Ovary (tissue), 9 donors: ENCODE data around the gene TESMIN. TPM values are rescaled to one million over a fixed set of nuclear protein-coding genes. Genes with fewer than 3 reads are reported as not detected.

Source experiments
- DNase-seq, 5 donors: peaks; one replicate each; pipeline ENCODE4 v3.0.0-alpha.2; 2019 to 2020
- H3K27ac ChIP-seq, 2 donors: fragments of 200-600 bp; one replicate each; pipeline versions ENCODE4 v1.5.1 to v1.8.0; 2019 to 2022
- H3K27me3 ChIP-seq: fragments of 200-600 bp; one replicate; pipeline ENCODE4 v1.8.0; 2022
- H3K36me3 ChIP-seq: fragments of 200-600 bp; sonication (generic); one replicate; pipeline ENCODE4 v1.5.1; 2019
- H3K4me1 ChIP-seq: one replicate; pipeline ENCODE4 v1.8.1; 2013; ENCODE audit warnings: mild to moderate bottlenecking, moderate library complexity; ENCODE audit not compliant: insufficient read depth
- H3K4me3 ChIP-seq: fragments of 200-600 bp; sonication (generic); one replicate; pipeline ENCODE4 v1.5.1; 2017
- H3K9me3 ChIP-seq, 2 donors: fragments of 200-600 bp in 1 of 2; sonication (generic) in 1 of 2; one replicate each; pipeline versions ENCODE4 v1.5.1 to v1.8.1; 2013 to 2019; ENCODE audit warnings: mild to moderate bottlenecking in 1 of 2, moderate library complexity in 1 of 2
- EP300 ChIP-seq: sonication (generic); formaldehyde crosslinking; IDR thresholded peaks from one replicate; pipeline ENCODE4 v1.6.1; 2017; ENCODE audit warnings: antibody characterized with exemption
- POLR2A ChIP-seq: fragments of 450-650 bp; IDR thresholded peaks from one replicate; pipeline ENCODE4 v1.6.1; 2017; ENCODE audit warnings: antibody characterized with exemption, mild to moderate bottlenecking, moderate library complexity
- WGBS, 3 donors: extraction: QIAGEN DNeasy Blood & Tissue Kit in 1 of 3; methylation state at CpG; one replicate each; pipeline versions ENCODE4 v1.1.5 to v1.1.7; 2013 to 2017; 5-methylcytosine and 5-hydroxymethylcytosine counted together
- intact Hi-C, 4 donors: fragments of 100-400 bp; cut with DNase I; formaldehyde crosslinking; loops; one replicate each; pipeline versions ENCODE4 v1.11.0 to v1.15.1; 2022 to 2023
- polyA plus RNA-seq, 2 donors: library from polyadenylated mRNA; stranded (reverse); fragments of 200-250 nt in 1 of 2; fragments of 350-450 nt in 1 of 2; fragmentation: Illumina TruSeq in 1 of 2; extraction: RNeasy Lipid Tissue Mini Kit (QIAGEN cat#74804) in 1 of 2; gene quantifications; one replicate each; pipeline ENCODE4 v1.2.3, GENCODE V29; 2013 to 2014
- total RNA-seq, 7 donors: library from RNA; depleted of rRNA in 2 of 7; stranded (reverse); fragments of >200 nt in 2 of 7; fragmentation: NEBNext Ultra II Directional in 3 of 7; extraction: Animal tissue kit (Norgen Biotek cat#: 25700) in 3 of 7; gene quantifications; one replicate each; pipeline versions ENCODE4 v1.1.0 to v1.2.4, GENCODE V29; 2016 to 2023
- TF ChIP-seq, protein P1 (sequence below), 3 donors: fragments of 450-650 bp in 2 of 3; fragments of 200-600 bp in 1 of 3; IDR thresholded peaks; one replicate each; pipeline versions ENCODE4 v1.5.1 to v1.8.0; 2016 to 2022; ENCODE audit warnings: antibody characterized with exemption in 3 of 3, mild to moderate bottlenecking in 1 of 3
- donor health status: DM: no; HTN: no; CAD: no; lungs with moderate emphysema.
- donor health status: DM: no; HTN: no; CAD: no.
- donor health status: Bipolar disorder and iron deficiency.
- donor health status: DM: yes; HTN: yes; CAD: no.
- donor health status: DM: no; HTN: no; CAD: no.
- donor health status: DM: yes; HTN: yes; CAD: no.

TESMIN gene
- total and polyA plus RNA-seq, 9 donors = 1.1 to 4.1 (median 1.7) TPM

DNA sequence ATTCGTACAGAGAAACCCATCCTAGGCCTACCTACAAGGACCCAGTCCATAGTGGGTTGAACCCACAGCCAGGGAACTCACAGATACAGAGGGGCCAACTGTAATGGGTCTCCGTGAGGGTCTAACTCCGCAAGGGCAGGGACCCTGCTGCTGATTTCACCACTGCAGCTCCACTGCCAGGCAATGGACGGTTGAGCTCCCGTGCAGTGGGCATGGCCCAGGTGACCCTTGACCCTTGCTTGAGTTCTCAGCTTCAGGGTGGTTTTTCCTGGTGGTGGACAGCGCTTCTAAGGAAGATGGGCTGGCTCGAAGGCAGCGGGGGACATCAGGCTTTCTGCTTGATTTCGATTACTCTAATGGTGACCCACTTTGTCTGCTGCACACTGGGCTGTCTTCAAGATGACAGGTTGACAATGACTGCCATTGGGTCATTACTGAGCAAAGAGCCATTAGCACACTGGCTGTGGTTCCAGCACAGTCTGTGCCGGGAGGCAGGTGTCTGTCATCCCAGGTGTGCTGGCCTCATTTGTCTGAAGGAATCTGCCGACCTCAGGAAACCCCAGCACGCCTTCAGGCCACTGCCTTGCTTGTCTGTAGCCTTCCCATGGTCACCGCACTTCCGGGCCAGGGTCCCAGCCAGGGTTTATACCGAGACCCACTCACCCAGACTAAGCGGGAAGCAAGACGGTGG is 70.6 kb downstream of the TESMIN start:
- H3K4me3 ChIP-seq = no peak overlapping the region
- no peaks in the 10 kb centered on the region for H3K36me3 ChIP-seq
- H3K9me3 ChIP-seq = no peaks in the 10 kb centered on the region
- DNase-seq = no peak
- H3K27me3 ChIP-seq = peaks cover 5% of the 10 kb centered on the region
- H3K27ac ChIP-seq = no peak overlapping the region
- intact Hi-C loops = no loop called here
- H3K4me1 ChIP-seq = no peaks in the 10 kb centered on the region
- WGBS, 3 donors = 86 to 91% (median 90%) methylated on average over 17 of the region's 17 CpGs
- TF ChIP-seq POLR2A = no peak
- TF ChIP-seq, protein P1, sequence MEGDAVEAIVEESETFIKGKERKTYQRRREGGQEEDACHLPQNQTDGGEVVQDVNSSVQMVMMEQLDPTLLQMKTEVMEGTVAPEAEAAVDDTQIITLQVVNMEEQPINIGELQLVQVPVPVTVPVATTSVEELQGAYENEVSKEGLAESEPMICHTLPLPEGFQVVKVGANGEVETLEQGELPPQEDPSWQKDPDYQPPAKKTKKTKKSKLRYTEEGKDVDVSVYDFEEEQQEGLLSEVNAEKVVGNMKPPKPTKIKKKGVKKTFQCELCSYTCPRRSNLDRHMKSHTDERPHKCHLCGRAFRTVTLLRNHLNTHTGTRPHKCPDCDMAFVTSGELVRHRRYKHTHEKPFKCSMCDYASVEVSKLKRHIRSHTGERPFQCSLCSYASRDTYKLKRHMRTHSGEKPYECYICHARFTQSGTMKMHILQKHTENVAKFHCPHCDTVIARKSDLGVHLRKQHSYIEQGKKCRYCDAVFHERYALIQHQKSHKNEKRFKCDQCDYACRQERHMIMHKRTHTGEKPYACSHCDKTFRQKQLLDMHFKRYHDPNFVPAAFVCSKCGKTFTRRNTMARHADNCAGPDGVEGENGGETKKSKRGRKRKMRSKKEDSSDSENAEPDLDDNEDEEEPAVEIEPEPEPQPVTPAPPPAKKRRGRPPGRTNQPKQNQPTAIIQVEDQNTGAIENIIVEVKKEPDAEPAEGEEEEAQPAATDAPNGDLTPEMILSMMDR (IDR thresholded peaks at IDR 0.05) = no peak
- TF ChIP-seq EP300 = no peak

DNA sequence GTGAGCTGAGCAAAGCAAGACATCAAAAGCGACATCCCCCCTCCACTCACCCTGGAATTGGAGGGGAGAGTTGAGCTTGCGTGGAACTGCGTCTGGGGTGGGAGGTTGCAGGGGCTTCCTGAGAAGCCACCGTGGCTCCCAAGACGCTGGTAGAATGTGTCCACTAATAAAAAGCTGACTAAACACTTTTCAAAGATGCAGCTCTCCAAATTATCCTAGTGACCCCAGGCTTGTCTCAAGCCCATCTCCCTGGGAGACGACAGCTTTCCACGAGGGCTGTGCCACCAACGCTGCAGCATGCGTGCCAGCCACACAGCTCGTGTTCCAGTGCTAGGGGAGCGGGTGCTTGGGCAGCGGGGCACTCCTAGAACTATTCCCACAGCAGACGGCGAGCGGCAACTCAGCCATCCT is 73.3 kb downstream of the TESMIN start:
- Histone ChIP-seq H3K27ac (no peak overlapping the region), H3K27me3 (no peaks in the 10 kb centered on the region), H3K4me3 (no peak overlapping the region), H3K4me1 (no peaks in the 10 kb centered on the region), H3K9me3 (no peaks in the 10 kb centered on the region), H3K36me3 (no peaks in the 10 kb centered on the region)
- no peak for DNase-seq
- WGBS, 3 donors = 65 to 75% (median 74%) methylated on average over 15 of the region's 15 CpGs
- intact Hi-C loops = no loop called here
- no peak for TF ChIP-seq EP300

DNA sequence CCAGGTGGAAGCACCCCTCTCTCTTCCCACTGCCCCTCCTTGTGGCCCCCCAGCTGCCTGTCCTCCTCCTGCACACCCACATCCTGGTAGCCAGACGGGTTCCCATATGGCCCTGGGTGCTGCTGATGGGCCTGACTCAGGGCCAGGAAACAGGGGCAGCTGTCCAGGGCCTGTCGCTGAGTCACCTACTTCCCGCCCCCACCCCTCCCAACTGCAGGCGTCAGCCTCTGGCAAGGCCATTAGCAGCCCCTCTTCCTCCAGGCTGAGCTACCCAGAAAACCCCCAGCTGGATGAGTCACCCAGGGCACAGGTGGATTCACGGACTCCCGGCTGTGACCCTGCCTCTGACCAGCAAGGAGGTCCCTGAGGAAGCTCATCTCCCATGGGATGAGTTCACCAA is 73.9 kb downstream of the TESMIN start:
- no peak for TF ChIP-seq POLR2A
- TF ChIP-seq, protein P1 (IDR thresholded peaks at IDR 0.05) = no peak
- TF ChIP-seq EP300 = no peak
- 5 to 15% (median 10%) methylated on average over 6 of the region's 6 CpGs for WGBS, 3 donors
- H3K9me3 ChIP-seq = no peaks in the 10 kb centered on the region

DNA sequence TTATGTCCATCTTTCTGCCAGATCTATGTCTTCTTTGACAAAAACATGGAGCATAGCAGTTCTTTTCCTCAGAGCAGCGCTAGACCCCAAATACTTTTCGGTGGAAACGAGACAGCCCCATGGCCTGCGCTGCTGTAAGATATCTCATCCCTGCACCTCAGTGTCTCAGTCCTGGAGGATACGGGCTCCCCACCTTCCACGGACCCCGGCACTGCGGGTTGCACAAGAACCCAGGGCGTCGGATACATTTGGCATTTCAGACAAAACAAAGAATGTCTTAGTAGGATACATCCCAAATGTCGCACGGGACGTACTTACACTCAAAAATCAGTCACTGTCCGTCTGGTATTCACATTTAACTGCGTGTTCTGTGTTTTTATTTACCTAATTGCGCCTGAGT is 76.9 kb downstream of the TESMIN start:
- H3K4me3 ChIP-seq = no peak overlapping the region
- no peak overlapping the region for H3K27ac ChIP-seq
- H3K36me3 ChIP-seq = no peaks in the 10 kb centered on the region
- WGBS, 3 donors = 92 to 95% (median 94%) methylated on average over 16 of the region's 16 CpGs
- no peaks in the 10 kb centered on the region for H3K9me3 ChIP-seq
- no peak for DNase-seq
- intact Hi-C loops = no loop called here
- TF ChIP-seq, protein P1 (IDR thresholded peaks at IDR 0.05) = no peak
- TF ChIP-seq EP300 = no peak
- TF ChIP-seq POLR2A = no peak
- H3K4me1 ChIP-seq = no peaks in the 10 kb centered on the region
- no peaks in the 10 kb centered on the region for H3K27me3 ChIP-seq

More for the DNA sequence above, 73.9 kb downstream of the TESMIN start:
- H3K4me3 ChIP-seq = no peak overlapping the region
- no peaks in the 10 kb centered on the region for H3K36me3 ChIP-seq
- no peak overlapping the region for H3K27ac ChIP-seq
- H3K27me3 ChIP-seq = no peaks in the 10 kb centered on the region
- intact Hi-C loops = no loop called here
- H3K4me1 ChIP-seq = no peaks in the 10 kb centered on the region
- DNase-seq = no peak

DNA sequence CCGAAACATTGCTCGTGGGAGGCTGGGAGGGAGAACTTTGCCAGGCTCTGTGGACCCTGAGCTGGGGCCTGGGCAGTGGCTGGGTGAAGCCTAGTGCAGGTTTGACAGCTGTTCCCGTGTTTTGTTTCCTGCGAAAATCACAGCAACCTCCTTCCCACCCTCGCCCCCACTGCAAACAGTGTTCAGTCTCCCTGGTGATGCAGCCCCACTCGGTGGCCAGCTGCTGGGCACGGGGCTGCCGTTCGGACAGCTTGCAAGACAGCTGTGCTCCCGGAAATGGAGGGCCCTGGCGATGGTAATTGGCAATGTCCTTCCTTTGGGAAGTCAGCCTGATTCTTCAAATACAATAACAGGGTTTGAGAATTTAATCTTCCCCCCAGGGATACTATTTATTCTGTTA is 77.3 kb downstream of the TESMIN start:
- intact Hi-C loops = no loop called here
- H3K27ac ChIP-seq = no peak overlapping the region
- no peaks in the 10 kb centered on the region for H3K4me1 ChIP-seq
- no peaks in the 10 kb centered on the region for H3K36me3 ChIP-seq
- no peaks in the 10 kb centered on the region for H3K9me3 ChIP-seq
- H3K4me3 ChIP-seq = no peak overlapping the region
- DNase-seq = no peak
- TF ChIP-seq POLR2A (no peak), EP300 (no peak)
- TF ChIP-seq, protein P1 (IDR thresholded peaks at IDR 0.05) = no peak
- WGBS, 3 donors = 89 to 93% (median 89%) methylated on average over 11 of the region's 11 CpGs
- no peaks in the 10 kb centered on the region for H3K27me3 ChIP-seq
